HG02973 (cell line): ENCODE measurements around the gene CHRNE.
A peak's percentile ranks its signal among the peaks of the same experiment; 100 is the strongest.

Experiments
- ATAC-seq: cut with Tn5 transposase; IDR thresholded peaks from one replicate; pipeline ENCODE4 v1.9.1; 2021; ENCODE audit warnings: moderate library complexity; ENCODE audit not compliant: unreplicated experiment

The CHRNE gene

GRCh38 chr17:4903051-4903818 lies at the start of gene CHRNE:
TSS of gene CHRNE (minus strand) at chr17:4903098. CDS start at chr17:4903063, 35 bp downstream.
- no peak for ATAC-seq

- ATAC-seq: no peak
Observed at GRCh38 chr17:4951486-4951885, 48.6 kb upstream of the CHRNE start.

GRCh38 chr17:4950746-4951204 lies 47.9 kb upstream of the CHRNE start, which contains the start of gene ENO3:
TSS of gene ENO3 (plus strand) at chr17:4951119. CDS start at chr17:4951830, 711 bp downstream.
- no peak for ATAC-seq

GRCh38 chr17:4950075-4950745 lies 47.3 kb upstream of the CHRNE start:
- peak; percentile 8 for ATAC-seq

- peak; percentile 24 for ATAC-seq
Observed at GRCh38 chr17:4949321-4950074, 46.6 kb upstream of the CHRNE start.

GRCh38 chr17:4948931-4949320 lies 46.0 kb upstream of the CHRNE start:
- peak; percentile 30 for ATAC-seq

GRCh38 chr17:4948166-4948930 lies 45.5 kb upstream of the CHRNE start, which contains the start of gene PFN1:
TSS of gene PFN1 (minus strand) at chr17:4948530. CDS start at chr17:4948394, 136 bp downstream.
- ATAC-seq: peak; percentile 7

- no peak for ATAC-seq
Observed at GRCh38 chr17:4947411-4948165, 44.7 kb upstream of the CHRNE start.

GRCh38 chr17:4947010-4947410 lies 44.1 kb upstream of the CHRNE start:
- no peak for ATAC-seq

GRCh38 chr17:4946312-4946976 lies 43.5 kb upstream of the CHRNE start:
- no peak for ATAC-seq

- ATAC-seq: no peak
Observed at GRCh38 chr17:4945944-4946280, 43.0 kb upstream of the CHRNE start.

GRCh38 chr17:4945176-4945943 lies 42.5 kb upstream of the CHRNE start:
- no peak for ATAC-seq

GRCh38 chr17:4944554-4945175 lies 41.8 kb upstream of the CHRNE start:
- no peak for ATAC-seq

GRCh38 chr17:4944163-4944553 lies 41.3 kb upstream of the CHRNE start:
- no peak for ATAC-seq

GRCh38 chr17:4942760-4943508 lies 40.0 kb upstream of the CHRNE start:
- no peak for ATAC-seq

- no peak for ATAC-seq
Observed at GRCh38 chr17:4941319-4941610, 38.4 kb upstream of the CHRNE start.

- ATAC-seq: peak; percentile 4
Observed at GRCh38 chr17:4940555-4941318, 37.8 kb upstream of the CHRNE start.
